Measurements from ENCODE around the gene IL16. TPM values are rescaled to one million over a fixed set of nuclear protein-coding genes. Genes with fewer than 3 reads are reported as not detected.

Gene IL16
- total and polyA plus RNA-seq, 10 donors: 93.9 to 159 (median 128) TPM

GRCh38 chr15:81255958-81256320, 59.3 kb downstream of the IL16 start:
- Histone ChIP-seq H3K36me3 (no peaks in the 10 kb centered on the region), H3K9me3 (no peaks in the 10 kb centered on the region), H3K4me1 (no peaks in the 10 kb centered on the region), H3K27me3 (replicated peaks in 1 of 7) (no peaks in the 10 kb centered on the region), H3K27ac (no peak overlapping the region), H3K4me3 (no peak overlapping the region)
- intact Hi-C loops (cut with DNase I; ENCODE audit: low total_unique reads): no loop called here
- DNase-seq: no peak
- TF ChIP-seq POLR2A (IDR thresholded peaks at IDR 0.05) (no peak), CTCF (IDR thresholded peaks at IDR 0.05 in 8 of 11, conservative IDR thresholded peaks at IDR 0.05 in 3 of 11) (no peak), POLR2AphosphoS5 (IDR thresholded peaks at IDR 0.05) (no peak)

DNA sequence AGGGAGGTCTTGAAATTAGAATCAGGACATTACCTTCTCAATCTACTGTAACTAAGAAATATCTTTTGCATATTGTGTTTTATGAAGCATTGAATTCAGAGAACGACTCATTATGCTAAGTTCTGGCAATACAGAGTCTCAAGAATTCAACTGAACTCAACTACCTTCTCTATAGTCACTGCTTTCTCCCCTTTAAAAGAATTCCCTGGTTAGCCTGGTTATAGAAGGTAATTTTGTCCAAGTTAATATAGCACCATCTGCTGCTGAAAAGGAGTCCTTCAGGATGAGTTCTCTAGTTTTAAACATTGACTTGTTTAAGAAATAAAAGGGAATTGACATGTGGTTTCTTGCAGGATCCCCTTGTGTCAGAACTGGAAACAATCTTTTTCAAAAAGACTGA, 60.2 kb downstream of the IL16 start:
- H3K9me3 ChIP-seq: no peaks in the 10 kb centered on the region
- no peaks in the 10 kb centered on the region for H3K4me1 ChIP-seq
- TF ChIP-seq CTCF (IDR thresholded peaks at IDR 0.05 in 8 of 11, conservative IDR thresholded peaks at IDR 0.05 in 3 of 11) (peak in 2 of 11 experiments; percentile 14 to 31), POLR2A (IDR thresholded peaks at IDR 0.05) (no peak)
- intact Hi-C loops (cut with DNase I; ENCODE audit: low total_unique reads): no loop called here
- no peak for DNase-seq
- no peaks in the 10 kb centered on the region for H3K27me3 ChIP-seq (replicated peaks in 1 of 7)
- no peak overlapping the region for H3K27ac ChIP-seq
- WGBS, 5 donors: 46 to 63% (median 58%) methylated on average over 1 of the region's 1 CpG
- H3K36me3 ChIP-seq: no peaks in the 10 kb centered on the region
- H3K4me3 ChIP-seq: no peak overlapping the region

DNA sequence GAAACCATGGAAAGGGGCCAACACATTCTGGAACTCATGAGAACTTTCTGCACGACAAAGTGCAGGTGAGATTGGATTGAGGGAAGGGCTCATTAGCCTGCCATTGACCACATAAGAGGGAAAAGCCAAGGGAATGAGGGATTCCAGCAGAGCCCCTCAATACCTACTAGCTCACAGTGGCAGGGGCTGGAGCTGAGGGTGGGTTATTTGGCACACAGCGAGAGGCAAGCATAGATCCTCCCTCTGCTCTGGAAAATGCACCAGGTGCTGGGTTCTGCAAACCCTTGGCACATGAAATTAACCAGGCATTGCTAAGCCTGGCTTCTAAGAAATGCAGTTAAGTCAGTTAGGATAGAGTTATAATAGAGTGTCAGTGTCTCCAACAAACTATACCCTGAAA, 60.8 kb downstream of the IL16 start:
- WGBS, 5 donors: 49 to 62% (median 52%) methylated on average over 2 of the region's 2 CpGs
- intact Hi-C loops (cut with DNase I; ENCODE audit: low total_unique reads): no loop called here

DNA sequence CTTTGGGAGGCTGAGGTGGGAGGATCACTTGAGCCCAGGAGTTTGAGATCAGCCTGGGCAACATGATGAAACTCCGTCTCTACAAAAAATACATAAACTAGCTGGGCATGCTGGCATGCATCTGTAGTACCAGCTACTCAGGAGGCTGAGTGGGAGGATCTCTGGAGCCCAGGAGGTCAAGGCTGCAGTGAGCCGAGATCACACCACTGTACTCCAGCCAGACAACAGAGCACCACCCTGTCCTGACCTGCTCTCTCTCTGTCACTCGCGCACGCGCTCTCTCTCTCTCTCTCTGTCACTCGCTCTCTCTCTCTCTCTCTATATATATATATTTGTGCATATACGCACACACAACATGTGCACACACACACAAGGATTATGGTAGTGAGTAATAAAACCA, 61.8 kb downstream of the IL16 start:
- Histone ChIP-seq H3K9me3 (no peaks in the 10 kb centered on the region), H3K4me1 (no peaks in the 10 kb centered on the region), H3K27me3 (replicated peaks in 1 of 7) (no peaks in the 10 kb centered on the region), H3K4me3 (no peak overlapping the region), H3K27ac (no peak overlapping the region), H3K36me3 (no peaks in the 10 kb centered on the region)
- intact Hi-C loops (cut with DNase I; ENCODE audit: low total_unique reads): no loop called here
- DNase-seq: no peak
- WGBS, 5 donors: 85 to 90% (median 87%) methylated on average over 8 of the region's 8 CpGs
- no peak for TF ChIP-seq CTCF (IDR thresholded peaks at IDR 0.05 in 8 of 11, conservative IDR thresholded peaks at IDR 0.05 in 3 of 11)

More for the DNA sequence above, 60.8 kb downstream of the IL16 start:
- H3K4me3 ChIP-seq: no peak overlapping the region
- no peaks in the 10 kb centered on the region for H3K9me3 ChIP-seq
- DNase-seq: no peak
- H3K4me1 ChIP-seq: no peaks in the 10 kb centered on the region
- H3K36me3 ChIP-seq: no peaks in the 10 kb centered on the region
- no peak for TF ChIP-seq POLR2AphosphoS5 (IDR thresholded peaks at IDR 0.05)
- TF ChIP-seq CTCF (IDR thresholded peaks at IDR 0.05 in 8 of 11, conservative IDR thresholded peaks at IDR 0.05 in 3 of 11): no peak
- no peak for TF ChIP-seq POLR2A (IDR thresholded peaks at IDR 0.05)
- no peak overlapping the region for H3K27ac ChIP-seq
- H3K27me3 ChIP-seq (replicated peaks in 1 of 7): no peaks in the 10 kb centered on the region
